Endothelial cell of umbilical vein (primary cell): ENCODE measurements around the gene NKAIN4.

ENCODE experiments used
- EZH2 ChIP-seq: IDR thresholded peaks from 2 replicates; pipeline ENCODE4 v1.6.1; 2012; ENCODE audit warnings: borderline replicate concordance, low read depth, mild to moderate bottlenecking, moderate library complexity, low read length, inconsistent platforms; ENCODE audit not compliant: severe bottlenecking
- FOS ChIP-seq: IDR thresholded peaks from 2 replicates; pipeline ENCODE4 v1.6.1; 2011; ENCODE audit warnings: mild to moderate bottlenecking, low read length, moderate library complexity, borderline replicate concordance; ENCODE audit not compliant: insufficient read depth
- GATA2 ChIP-seq: IDR thresholded peaks from 2 replicates; pipeline ENCODE4 v1.7.0; 2011; ENCODE audit warnings: low read depth, mild to moderate bottlenecking, moderate library complexity, mixed read lengths, low read length; ENCODE audit not compliant: insufficient read length, insufficient read depth
- MAX ChIP-seq: IDR thresholded peaks from 2 replicates; pipeline ENCODE4 v1.6.1; 2011; ENCODE audit not compliant: insufficient read depth, insufficient read length
- MYC ChIP-seq: IDR thresholded peaks from one replicate; pipeline ENCODE4 v1.6.1; 2011; ENCODE audit warnings: mild to moderate bottlenecking, low read depth, low read length
- POLR2A ChIP-seq: IDR thresholded peaks from 2 replicates; pipeline ENCODE4 v1.6.1; 2012; ENCODE audit warnings: low read depth, mild to moderate bottlenecking, control low read depth, low read length
- POLR2AphosphoS5 ChIP-seq: IDR thresholded peaks from 2 replicates; pipeline ENCODE4 v1.6.1; 2012; ENCODE audit warnings: low read depth, mild to moderate bottlenecking, control low read depth, low read length, moderate library complexity; ENCODE audit not compliant: insufficient read depth
- TF ChIP-seq, protein P1 (sequence below), 2 donors: IDR thresholded peaks; 1 replicate in 1 of 2; 2 replicates in 1 of 2; pipeline ENCODE4 v1.5.1; 2011; ENCODE audit warnings: low read length in 2 of 2, mild to moderate bottlenecking in 2 of 2, moderate library complexity in 2 of 2, control low read depth in 1 of 2, inconsistent platforms in 1 of 2, low read depth in 1 of 2; ENCODE audit not compliant: insufficient read depth in 1 of 2; ENCODE audit errors: extremely low read depth in 1 of 2

- TF ChIP-seq, protein P1, sequence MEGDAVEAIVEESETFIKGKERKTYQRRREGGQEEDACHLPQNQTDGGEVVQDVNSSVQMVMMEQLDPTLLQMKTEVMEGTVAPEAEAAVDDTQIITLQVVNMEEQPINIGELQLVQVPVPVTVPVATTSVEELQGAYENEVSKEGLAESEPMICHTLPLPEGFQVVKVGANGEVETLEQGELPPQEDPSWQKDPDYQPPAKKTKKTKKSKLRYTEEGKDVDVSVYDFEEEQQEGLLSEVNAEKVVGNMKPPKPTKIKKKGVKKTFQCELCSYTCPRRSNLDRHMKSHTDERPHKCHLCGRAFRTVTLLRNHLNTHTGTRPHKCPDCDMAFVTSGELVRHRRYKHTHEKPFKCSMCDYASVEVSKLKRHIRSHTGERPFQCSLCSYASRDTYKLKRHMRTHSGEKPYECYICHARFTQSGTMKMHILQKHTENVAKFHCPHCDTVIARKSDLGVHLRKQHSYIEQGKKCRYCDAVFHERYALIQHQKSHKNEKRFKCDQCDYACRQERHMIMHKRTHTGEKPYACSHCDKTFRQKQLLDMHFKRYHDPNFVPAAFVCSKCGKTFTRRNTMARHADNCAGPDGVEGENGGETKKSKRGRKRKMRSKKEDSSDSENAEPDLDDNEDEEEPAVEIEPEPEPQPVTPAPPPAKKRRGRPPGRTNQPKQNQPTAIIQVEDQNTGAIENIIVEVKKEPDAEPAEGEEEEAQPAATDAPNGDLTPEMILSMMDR (IDR thresholded peaks at IDR 0.05; ENCODE audit: extremely low read depth in 1 of 2, insufficient read depth in 1 of 2, low read depth in 1 of 2, low read length in 2 of 2) = no peak
- TF ChIP-seq EZH2 (no peak), POLR2A (no peak), MAX (no peak), POLR2AphosphoS5 (no peak), GATA2 (no peak), FOS (no peak), MYC (no peak)
Measured at GRCh38 chr20:63241272-63241671, 13.0 kb downstream of the NKAIN4 start.
